ENCODE measurements around the gene DPYSL5. TPM values are rescaled to one million over a fixed set of nuclear protein-coding genes. Genes with fewer than 3 reads are reported as not detected.

Gene DPYSL5
- total and polyA plus RNA-seq, 9 of the 15 experiments (the other 6 are each of a cell fraction or from before 2014, with no cell fraction given), result 0.06 TPM; not detected in 8

DNA sequence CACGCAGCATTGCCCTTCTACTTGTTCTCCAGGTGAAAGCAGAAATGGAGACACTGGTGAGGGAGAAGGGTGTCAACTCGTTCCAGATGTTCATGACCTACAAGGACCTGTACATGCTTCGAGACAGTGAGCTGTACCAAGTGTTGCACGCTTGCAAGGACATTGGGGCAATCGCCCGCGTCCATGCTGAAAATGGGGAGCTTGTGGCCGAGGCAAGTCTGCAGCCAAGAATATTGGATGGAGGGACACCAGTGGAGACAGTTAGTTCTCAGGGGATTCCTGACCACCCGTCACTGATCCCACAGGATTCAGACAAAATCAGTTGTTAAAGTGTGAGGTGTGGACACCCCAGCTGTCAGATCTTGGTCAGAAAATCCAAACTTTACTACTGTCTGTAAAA lies 79.3 kb downstream of the DPYSL5 start:
- H3K9me1 ChIP-seq (ENCODE audit: control insufficient read depth, insufficient read depth, low read length), result no peaks in the 10 kb centered on the region
- H3K9ac ChIP-seq (ENCODE audit: insufficient read depth in 1 of 2, low read depth in 2 of 2, low read length in 2 of 2), result no peak overlapping the region
- no peaks in the 10 kb centered on the region; a peak in 1 of 5 replicates for H3K4me1 ChIP-seq (replicated peaks in 1 of 2; ENCODE audit: control insufficient read depth in 2 of 2, insufficient read depth in 2 of 2, low read length in 2 of 2)
- POLR2A ChIA-PET, result interaction anchor here (1.4 to 1.8 kb wide), 3 partner anchors 9 to 64 kb away, joined by 5 read pairs; no protein-coding TSS in a partner anchor
- CTCF ChIA-PET (ENCODE audit: low intra/inter-chr PET ratio), result no interaction called here
- H3K27ac ChIP-seq (ENCODE audit: extremely low read depth, low read depth, low read length), result no peak overlapping the region
- ATAC-seq, result no peak
- H3K4me2 ChIP-seq (ENCODE audit: insufficient read depth, low read length), result no peak overlapping the region
- no peak overlapping the region for H3K4me3 ChIP-seq
- DNase-seq (ENCODE audit: extremely low read depth in 1 of 4, low spot score in 3 of 4), result no peak
- in situ Hi-C loops (cut with MboI) (no loop called here), intact Hi-C loops (cut with micrococcal nuclease) (no loop called here)
- H4K20me1 ChIP-seq (replicated peaks; ENCODE audit: control insufficient read depth, insufficient read depth, low read length), result peaks cover 15% of the 10 kb centered on the region; the same call in 1 of the 2 replicates
- FAIRE-seq, result no peak
- BruUV-seq (replicated peaks), result no TSS peak
- no peaks in the 10 kb centered on the region for H3K79me2 ChIP-seq (ENCODE audit: control insufficient read depth, insufficient read depth, low read length)
- no peak overlapping the region for H2AFZ ChIP-seq (ENCODE audit: low read depth, low read length)
- H3K27me3 ChIP-seq (ENCODE audit: control insufficient read depth in 2 of 2, insufficient read depth in 2 of 2, low read length in 2 of 2), result peaks cover 43 to 46% of the 10 kb centered on the region in 2 experiments; a peak in 4 of 5 replicates
- H3K9me3 ChIP-seq (replicated peaks; ENCODE audit: control insufficient read depth, insufficient read depth, low read depth, low read length), result no peaks in the 10 kb centered on the region
- WGBS (ENCODE audit: insufficient coverage, low coverage, missing lambda C conversion rate), result 8% methylated on average over 8 of the region's 9 CpGs
- no peaks in the 10 kb centered on the region for H3K36me3 ChIP-seq (ENCODE audit: control insufficient read depth, insufficient read depth, low read length)
- TF ChIP-seq ZNF174 (CRISPR knock-in tag; IDR thresholded peaks at IDR 0.05) (no peak), POU5F1 (IDR thresholded peaks at IDR 0.05; ENCODE audit: borderline replicate concordance, low read depth, low read length, partially characterized antibody) (no peak), ZZZ3 (IDR thresholded peaks at IDR 0.05) (no peak), DIDO1 (tag; IDR thresholded peaks at IDR 0.05; ENCODE audit: low read depth) (no peak), PTRF (tag; IDR thresholded peaks at IDR 0.05) (no peak), ZC3H8 (IDR thresholded peaks at IDR 0.05) (no peak), CBFB (CRISPR knock-in tag; IDR thresholded peaks at IDR 0.05) (no peak), ZBTB1 (CRISPR knock-in tag; IDR thresholded peaks at IDR 0.05; ENCODE audit: borderline replicate concordance, low read depth) (no peak), BDP1 (IDR thresholded peaks at IDR 0.05; ENCODE audit: insufficient read depth, insufficient read length) (no peak), NELFE (IDR thresholded peaks at IDR 0.05; ENCODE audit: insufficient read depth, insufficient read length) (no peak), POLR2H (tag; IDR thresholded peaks at IDR 0.05; ENCODE audit: low read depth) (no peak), GABPA (tag; conservative IDR thresholded peaks at IDR 0.05; ENCODE audit: low read depth) (no peak), ZNF561 (CRISPR knock-in tag; conservative IDR thresholded peaks at IDR 0.05) (no peak), RNF2 (IDR thresholded peaks at IDR 0.05) (no peak)
- TF ChIP-seq, protein P1, sequence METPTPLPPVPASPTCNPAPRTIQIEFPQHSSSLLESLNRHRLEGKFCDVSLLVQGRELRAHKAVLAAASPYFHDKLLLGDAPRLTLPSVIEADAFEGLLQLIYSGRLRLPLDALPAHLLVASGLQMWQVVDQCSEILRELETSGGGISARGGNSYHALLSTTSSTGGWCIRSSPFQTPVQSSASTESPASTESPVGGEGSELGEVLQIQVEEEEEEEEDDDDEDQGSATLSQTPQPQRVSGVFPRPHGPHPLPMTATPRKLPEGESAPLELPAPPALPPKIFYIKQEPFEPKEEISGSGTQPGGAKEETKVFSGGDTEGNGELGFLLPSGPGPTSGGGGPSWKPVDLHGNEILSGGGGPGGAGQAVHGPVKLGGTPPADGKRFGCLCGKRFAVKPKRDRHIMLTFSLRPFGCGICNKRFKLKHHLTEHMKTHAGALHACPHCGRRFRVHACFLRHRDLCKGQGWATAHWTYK (CRISPR knock-in tag; IDR thresholded peaks at IDR 0.05), result no peak
- TF ChIP-seq, protein P2, sequence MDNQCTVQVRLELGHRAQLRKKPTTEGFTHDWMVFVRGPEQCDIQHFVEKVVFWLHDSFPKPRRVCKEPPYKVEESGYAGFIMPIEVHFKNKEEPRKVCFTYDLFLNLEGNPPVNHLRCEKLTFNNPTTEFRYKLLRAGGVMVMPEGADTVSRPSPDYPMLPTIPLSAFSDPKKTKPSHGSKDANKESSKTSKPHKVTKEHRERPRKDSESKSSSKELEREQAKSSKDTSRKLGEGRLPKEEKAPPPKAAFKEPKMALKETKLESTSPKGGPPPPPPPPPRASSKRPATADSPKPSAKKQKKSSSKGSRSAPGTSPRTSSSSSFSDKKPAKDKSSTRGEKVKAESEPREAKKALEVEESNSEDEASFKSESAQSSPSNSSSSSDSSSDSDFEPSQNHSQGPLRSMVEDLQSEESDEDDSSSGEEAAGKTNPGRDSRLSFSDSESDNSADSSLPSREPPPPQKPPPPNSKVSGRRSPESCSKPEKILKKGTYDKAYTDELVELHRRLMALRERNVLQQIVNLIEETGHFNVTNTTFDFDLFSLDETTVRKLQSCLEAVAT (IDR thresholded peaks at IDR 0.05), result no peak
- TF ChIP-seq, protein P3, sequence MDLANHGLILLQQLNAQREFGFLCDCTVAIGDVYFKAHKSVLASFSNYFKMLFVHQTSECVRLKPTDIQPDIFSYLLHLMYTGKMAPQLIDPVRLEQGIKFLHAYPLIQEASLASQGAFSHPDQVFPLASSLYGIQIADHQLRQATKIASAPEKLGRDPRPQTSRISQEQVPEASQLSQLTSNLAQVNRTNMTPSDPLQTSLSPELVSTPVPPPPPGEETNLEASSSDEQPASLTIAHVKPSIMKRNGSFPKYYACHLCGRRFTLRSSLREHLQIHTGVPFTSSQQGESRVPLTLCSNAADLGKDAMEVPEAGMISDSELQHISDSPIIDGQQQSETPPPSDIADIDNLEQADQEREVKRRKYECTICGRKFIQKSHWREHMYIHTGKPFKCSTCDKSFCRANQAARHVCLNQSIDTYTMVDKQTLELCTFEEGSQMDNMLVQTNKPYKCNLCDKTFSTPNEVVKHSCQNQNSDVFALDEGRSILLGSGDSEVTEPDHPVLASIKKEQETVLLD (IDR thresholded peaks at IDR 0.05), result no peak
- TF ChIP-seq, protein P4, sequence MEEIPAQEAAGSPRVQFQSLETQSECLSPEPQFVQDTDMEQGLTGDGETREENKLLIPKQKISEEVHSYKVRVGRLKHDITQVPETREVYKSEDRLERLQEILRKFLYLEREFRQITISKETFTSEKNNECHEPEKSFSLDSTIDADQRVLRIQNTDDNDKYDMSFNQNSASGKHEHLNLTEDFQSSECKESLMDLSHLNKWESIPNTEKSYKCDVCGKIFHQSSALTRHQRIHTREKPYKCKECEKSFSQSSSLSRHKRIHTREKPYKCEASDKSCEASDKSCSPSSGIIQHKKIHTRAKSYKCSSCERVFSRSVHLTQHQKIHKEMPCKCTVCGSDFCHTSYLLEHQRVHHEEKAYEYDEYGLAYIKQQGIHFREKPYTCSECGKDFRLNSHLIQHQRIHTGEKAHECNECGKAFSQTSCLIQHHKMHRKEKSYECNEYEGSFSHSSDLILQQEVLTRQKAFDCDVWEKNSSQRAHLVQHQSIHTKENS (CRISPR knock-in tag; IDR thresholded peaks at IDR 0.05), result no peak

Measured in K562 (cell line).